Measurements from ENCODE around the gene TOM1L2. TPM values are rescaled to one million over a fixed set of nuclear protein-coding genes. Genes with fewer than 3 reads are reported as not detected.
"Not testable (repeated sequence)": the region's sequence is repeated elsewhere in the genome, so short reads cannot be mapped to it uniquely, and the experiment has no call there.

TOM1L2 gene
- total RNA-seq, 1 donor from 2014 or later = 35.2 TPM

DNA sequence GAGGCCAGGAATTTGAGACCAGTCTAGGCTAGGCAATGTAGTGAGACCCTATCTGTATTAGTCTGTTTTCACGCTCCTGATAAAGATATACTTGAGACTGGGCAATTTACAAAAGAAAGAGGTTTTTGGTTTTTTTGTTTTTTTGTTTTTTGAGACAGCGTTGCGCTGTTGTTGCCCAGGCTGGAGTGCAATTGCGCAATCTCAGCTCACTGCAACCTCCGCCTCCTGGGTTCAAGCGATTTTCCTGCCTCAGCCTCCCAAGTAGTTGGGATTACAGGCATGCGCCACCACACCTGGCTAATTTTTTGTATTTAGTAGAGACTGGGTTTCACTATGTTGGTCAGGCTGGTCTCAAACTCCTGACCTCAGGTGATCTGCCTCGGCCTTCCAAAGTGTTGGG, 23.7 kb upstream of the TOM1L2 start:
- DNase-seq (ENCODE audit: low spot score) = not testable (repeated sequence)

DNA sequence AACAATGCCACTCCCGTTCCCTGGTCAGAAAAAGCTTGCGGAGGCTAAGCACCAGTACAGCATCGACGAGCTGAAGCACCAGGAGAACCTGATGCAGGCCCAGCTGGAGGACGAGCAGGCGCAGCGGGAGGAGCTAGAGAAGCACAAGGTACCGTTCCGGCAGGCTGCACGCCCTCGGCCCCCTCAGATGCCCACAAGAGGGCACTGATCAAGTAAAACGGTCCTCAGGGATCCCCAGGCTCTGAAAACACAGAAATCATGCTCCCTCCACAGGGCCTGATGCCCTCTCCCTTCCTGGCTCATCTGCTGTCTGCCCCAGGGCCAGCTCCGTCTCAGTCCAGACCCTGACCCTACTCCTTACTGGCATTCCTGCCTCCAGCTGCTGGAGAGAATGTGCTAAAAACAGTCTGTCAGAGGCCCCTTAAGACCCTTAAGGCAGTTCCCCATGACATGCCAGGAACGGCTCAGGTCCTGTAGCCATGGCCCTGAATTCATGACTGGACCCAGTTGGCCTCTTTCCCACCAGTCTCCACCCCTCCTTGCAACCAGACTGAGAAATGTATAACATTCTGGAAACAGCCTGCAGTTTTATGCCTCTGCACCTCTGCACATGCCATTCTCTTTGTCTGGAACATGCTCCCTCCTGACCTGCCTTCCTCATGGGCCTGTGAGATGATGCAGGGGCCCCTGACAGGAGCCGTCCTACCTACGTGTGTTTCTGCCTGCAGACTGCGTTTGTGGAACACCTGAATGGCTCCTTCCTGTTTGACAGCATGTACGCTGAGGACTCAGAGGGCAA, 22.3 kb upstream of the TOM1L2 start:
- peak; percentile 73 for DNase-seq (ENCODE audit: low spot score)

DNA sequence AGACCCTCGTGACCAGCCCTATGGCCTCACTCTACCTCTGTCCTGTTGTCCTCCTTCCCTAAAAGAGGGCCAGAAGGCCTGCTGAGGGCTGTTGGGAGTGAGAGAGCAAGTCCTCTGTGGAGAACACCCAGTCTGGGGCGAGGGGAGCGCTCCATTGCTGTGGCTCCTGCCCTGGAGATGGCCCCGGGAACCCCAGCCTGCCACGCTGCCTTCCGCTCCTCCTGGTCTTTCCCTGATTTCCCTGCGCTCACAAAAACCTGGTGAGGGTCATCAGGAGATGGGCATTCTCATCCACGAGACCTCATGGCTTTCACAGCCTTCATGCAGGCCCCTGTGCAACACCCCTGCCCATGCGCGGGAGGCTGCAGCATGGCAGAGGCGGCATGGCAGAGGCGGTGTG, 21.7 kb upstream of the TOM1L2 start:
- no peak for DNase-seq (ENCODE audit: low spot score)

DNA sequence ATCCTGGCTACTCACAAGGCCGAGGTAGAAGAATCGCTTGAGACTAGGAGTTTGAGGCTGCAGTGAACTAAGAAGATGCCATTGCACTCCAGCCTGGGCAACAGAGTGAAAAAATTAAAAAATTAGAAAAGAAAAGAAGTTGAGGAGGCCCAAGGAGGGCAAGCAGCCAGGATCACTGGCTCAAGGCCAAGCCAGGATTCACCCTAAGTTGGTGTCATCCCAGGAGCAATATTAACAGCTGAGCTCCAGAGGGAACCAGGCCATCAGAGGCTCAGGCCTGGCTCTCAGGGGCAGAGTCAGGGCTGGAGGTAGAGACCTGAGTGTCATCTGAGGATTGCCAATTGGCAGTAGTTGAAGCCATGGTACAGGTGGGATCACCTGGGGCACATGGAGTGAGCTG, 21.2 kb upstream of the TOM1L2 start:
- DNase-seq (ENCODE audit: low spot score) = no peak

DNA sequence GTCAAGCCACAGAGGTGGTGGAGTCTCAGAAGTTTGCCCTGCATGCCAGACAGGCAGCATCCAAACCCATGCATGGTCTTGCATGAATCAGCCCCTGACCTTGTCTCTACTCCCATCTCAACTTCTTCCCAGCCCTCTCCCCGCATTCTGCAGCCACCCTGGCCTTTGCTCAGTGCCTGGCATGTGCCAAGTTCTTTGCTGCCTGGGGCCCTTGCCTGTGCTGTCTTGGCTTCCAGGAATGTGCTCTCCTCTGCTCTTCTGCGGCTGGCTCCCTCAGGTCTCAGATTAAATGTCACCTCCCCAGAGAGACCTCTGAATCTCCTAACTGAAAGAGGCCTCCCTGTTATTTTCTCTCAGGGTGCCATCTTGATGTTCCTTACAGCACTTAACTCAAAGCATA, 18.1 kb upstream of the TOM1L2 start:
- DNase-seq (ENCODE audit: low spot score) = no peak

DNA sequence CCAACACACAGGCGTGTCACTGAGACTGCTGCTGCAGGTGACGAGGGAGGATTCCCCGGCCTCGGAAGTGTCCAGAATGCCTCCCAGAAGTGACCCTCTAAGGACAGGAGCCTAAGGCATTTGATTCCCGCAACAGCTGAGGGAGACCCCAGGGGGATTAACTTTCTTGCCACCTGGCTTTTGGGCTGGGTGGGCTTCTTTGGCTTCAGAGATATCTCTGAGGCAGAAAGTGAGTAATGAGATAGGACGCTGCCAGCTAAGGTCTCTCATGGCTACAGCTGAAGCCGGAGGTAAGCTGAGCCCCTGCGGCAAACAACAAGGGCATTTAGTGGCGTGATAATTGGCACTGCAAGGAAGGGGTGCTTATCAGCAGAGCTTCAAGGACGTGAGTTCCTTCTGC, 17.4 kb upstream of the TOM1L2 start:
- no peak for DNase-seq (ENCODE audit: low spot score)

DNA sequence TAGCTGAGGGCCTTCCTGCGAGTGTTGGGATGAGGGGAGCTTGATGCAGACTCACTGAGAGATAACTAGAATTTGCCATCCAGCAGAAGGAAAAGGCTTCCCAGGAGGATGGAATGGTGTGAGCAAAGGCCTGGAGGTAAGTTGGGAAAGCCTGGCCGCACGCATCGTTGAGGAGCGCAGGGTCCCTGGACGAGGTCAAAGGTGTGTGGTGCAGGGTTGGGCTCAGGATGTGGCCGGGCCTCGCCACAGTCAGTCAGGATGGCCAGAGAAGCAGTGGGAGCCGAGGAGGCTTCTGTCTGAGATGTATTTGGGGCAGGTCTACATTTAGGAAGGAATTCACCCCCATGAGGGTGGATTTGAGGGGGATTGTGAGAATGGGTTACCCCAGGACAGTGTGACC, 16.9 kb upstream of the TOM1L2 start:
- DNase-seq (ENCODE audit: low spot score) = no peak

DNA sequence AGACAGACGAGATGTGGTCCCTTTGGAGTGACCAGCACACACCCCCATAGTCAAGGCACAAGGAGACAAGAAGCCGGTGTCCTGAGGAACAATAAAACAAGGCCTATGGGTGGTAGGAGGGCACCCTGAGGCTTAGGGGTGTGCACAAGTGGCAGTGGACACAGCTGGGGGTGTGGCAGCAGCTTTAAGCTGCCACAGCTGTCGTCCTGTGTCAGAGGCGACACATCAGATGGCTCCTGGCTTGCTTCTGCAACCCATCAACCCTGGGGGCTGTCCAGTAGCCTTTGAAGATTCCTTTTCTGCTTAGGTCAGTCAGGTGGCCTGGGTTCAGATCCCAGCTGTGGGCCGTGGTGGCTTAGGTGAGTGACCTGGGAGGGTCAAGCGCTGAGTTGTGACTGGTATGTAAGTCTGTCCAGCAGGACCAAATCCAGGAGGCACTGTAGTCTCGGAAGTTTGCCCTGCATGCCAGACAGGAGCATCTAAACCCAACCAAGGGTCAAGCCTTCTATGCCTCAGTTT, 16.3 kb upstream of the TOM1L2 start:
- DNase-seq (ENCODE audit: low spot score) = no peak

DNA sequence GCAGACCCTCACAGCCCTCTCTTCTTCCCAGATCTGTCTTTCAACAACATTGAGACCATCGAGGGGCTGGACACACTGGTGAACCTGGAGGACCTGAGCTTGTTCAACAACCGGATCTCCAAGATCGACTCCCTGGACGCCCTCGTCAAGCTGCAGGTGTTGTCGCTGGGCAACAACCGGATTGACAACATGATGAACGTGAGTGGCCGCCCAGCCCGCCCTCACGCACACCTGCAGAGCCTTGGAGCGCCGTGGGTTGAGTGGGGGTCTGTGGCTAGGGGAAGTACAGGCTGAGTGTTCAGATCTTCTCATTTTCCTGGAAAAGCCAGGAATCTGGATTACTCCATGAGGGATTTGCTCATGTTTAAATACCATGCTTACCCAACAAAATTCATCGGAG, 15.7 kb upstream of the TOM1L2 start:
- DNase-seq (ENCODE audit: low spot score) = no peak

DNA sequence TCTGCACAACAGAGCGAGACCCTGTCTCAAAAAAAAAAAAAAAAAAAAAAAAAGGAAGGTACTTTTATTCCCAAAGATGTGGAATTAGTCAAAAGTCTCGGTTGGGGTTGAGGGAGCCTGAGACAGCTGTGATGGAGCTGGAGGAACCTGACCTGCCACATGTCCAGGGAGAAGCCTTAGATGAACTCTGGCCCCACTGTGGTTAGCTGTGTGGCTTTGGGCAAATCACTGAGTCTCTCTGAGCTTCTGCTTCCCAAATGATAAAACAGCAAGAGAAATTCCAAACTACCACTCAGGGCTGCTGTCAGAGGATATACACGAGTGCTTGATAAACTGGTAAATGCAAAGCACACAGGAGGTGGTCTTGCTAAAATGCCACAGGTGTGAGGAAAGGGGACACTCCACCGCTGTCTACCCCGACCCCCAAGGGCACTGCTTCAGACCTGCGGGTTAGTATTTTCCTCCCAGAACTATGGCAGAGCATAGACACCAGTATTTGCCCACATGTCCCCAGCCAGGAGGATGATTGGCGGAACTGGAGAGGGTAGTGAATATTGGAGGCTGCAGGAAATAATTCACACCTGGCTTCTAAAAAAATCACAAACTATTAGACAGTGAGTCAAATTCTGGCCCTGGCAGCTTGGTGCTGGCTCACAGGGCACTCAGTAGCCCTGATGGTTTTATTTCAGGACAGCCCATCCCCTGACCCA, 15.1 kb upstream of the TOM1L2 start:
- no peak for DNase-seq (ENCODE audit: low spot score)

DNA sequence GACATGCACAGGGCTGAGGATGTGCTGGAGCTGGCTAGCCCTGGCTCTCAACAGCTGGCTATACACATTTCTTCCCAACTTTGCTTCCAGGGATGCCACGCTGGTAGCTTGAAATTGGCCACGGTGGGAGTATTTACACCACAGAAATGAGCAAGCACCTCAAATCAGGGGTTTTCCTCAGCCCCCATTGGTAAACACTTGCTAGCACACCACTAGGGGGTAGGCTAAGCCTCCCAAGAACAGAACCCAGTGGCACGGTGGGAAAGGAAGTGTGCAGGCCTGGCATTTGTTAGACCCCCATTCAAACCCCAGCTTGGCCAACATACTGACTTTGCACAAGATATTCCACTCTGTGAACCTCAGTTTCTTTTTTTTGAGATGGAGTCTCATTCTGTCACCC, 13.4 kb upstream of the TOM1L2 start:
- DNase-seq (ENCODE audit: low spot score) = no peak

DNA sequence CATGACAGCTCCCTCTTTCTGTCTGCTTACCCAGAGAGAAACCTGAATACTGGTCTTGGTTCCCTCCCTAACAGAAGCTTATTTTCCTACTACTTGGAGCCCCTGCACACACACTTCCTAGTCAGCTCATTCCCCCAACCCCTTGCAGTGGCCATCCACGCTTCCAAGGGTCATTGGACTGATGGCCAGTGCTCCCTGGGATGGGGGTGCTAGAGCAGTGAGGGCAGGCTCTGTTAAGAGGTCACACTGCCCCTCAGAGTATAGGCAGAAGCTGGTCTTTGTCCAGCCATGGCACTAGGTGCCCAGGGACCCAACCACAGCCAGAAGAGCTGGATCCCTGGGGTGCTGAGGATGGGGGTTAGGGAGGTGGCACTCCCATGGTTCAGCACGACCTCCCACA, 13.0 kb upstream of the TOM1L2 start:
- DNase-seq (ENCODE audit: low spot score) = no peak

DNA sequence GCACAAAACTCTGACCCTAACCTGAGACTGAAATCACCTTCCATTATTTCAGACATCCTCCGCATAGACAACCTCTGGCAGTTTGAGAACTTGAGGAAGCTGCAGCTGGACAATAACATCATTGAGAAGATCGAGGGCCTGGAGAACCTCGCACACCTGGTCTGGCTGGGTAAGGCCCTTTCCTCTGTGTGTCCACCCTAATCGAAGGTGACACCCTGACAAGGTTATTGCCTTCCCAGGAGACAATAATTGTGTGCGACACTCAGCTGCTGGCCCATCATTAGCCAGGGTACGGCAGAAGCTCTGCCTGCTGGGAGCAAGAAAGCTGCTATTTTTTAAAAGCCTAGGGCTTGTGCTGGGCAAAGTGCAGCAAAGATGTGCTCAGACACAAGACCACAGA, 11.6 kb upstream of the TOM1L2 start:
- DNase-seq (ENCODE audit: low spot score) = no peak

DNA sequence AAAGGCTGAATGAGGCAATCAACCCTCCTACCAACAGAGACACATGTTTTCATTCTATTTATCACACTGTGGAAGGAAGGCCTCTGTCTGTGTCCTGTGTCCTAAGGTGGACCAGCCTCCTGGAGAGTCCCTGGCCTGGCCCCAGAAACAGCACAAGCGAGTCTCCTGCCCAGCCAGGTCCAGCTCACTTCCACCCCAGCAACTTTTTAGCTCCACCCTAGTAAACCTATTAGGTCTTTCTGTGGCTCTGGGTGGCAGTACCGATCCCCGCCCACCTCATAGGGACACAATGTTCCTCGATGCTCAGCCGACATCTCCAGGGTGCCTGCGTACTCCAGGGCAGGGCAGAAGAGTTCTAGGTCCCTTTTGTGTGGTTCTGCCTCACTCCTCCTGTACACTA, 11.2 kb upstream of the TOM1L2 start:
- DNase-seq (ENCODE audit: low spot score) = no peak

DNA sequence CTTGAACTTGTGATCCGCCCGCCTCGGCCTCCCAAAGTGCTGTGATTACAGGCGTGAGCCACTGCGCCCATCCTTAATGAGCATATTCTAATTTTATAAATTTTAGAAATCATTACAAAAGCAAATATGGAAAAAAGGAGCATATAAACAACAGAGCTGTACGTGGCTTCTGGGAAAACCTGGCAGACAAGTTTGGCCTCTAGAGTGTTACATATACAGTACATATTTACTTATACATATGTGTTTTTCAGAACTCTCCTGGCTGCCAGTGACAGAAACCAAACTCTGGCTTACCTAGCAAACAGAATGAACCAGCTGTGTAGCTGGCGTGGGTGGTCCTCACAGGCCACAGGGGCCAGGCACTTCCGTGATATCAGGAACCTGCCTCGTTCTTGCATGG, 10.6 kb upstream of the TOM1L2 start:
- DNase-seq (ENCODE audit: low spot score) = no peak

DNA sequence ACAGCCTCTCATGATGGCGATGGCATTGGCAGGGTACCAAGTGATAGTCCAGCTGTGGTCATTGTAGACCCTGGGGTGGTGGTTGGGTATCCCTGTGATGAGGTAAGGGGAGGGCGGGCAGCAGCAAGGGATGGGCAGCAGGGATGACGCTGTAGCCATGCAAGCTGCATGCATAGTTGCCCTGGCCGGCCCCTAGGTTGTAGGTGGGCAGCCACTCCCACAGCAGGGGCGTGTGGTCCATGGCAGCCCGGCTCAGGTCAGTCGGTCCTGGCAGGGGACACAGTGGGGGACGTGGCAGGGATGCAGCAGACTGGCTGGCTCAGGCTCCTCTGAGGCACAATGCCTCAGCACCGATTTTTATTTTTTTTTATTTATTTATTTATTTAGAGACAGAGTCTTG, 9.1 kb upstream of the TOM1L2 start:
- DNase-seq (ENCODE audit: low spot score) = no peak

DNA sequence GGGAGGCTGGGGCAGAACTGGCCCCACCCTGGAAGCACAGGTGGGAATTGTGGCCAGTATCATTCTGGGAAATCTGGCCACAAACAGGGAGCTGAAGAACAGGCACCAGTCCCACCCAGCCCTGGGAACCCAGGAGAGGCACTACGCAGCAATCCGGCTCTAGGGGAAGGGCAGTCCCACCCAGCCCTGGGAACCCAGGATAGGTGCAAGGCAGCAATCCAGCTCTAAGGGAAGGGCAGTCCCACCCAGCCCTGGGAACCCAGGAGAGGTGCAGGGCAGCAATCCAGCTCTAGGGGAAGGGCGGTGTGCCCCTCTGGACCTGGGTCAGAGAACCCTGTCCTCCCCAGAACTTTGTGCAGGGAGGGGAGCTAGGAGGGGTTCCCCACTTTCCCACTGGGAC, 7.6 kb upstream of the TOM1L2 start:
- no peak for DNase-seq (ENCODE audit: low spot score)

DNA sequence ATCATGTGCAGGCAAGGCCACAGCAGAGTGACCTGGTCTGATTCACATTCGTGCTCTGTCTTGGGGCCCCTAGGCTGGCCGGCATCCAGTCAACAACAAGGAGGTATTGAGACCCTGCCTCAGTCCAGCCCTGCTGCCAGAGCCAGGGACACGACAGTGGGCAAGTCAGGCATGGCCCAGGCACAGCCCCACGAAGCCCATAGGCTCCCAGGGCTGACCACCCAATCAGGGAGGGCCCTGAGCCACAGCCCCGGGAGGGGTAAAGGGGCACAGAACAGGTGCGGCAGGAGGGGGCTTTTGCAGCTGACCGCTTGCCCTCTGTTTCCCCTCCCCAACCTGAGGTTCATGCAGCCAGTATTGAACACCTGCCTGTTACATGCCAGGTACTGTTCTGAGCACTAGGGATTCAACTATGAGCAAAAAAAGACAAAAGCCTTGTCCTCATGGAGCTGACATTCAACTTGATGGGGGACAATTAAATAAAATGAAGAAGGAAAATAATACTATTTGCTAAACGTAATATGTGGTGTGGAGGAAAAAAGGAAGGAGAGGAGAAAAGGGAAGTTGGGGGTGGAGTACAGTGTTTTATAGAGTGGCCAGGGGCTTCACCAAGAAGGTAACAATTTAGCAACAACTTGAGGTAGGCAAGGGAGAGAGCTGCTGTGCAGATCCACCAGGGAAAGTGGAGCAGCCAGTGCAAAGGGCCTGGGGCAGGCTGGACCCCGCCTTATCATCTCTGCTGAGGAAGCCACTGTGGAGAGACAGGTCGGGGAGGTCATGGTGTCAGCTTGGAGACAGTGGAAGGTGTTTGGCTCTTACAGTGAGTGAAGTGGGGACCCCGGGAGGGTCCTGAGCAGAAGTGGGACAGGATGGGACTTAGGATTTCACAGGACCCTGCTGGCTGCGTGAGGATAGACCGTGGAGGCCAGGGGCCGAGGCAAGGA, 6.6 kb upstream of the TOM1L2 start:
- no peak for DNase-seq (ENCODE audit: low spot score)

DNA sequence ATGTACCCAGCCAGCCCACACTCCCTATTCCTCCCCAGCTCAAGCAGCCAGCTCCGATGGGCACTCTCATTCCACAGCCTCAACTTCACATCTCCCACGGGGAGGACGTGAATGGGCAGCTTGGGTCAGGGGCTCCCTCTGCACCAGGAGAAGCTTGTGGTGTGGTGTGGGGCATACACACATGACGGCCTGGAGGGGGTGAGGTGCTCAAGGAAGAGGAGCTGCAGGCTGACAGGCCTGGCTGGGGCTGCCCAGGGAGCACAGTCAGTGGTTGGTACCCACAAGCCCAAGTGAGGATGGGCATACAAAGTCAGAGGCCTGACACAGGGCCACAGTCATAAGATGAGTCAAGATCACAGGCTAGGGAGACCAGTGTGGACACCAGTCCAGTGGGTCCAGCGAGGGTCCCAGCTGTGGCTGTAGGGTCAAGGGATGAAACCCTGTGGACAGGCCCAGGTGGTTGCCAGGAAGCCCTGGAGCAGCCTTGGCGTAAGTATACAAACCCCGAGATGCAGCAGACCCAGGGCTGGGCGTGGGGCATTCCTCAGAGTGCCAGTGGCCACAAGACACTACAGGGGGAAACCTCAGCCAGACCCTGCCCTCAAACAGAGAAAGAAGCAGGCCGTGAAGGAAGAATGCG, 4.9 kb upstream of the TOM1L2 start:
- no peak for DNase-seq (ENCODE audit: low spot score)

DNA sequence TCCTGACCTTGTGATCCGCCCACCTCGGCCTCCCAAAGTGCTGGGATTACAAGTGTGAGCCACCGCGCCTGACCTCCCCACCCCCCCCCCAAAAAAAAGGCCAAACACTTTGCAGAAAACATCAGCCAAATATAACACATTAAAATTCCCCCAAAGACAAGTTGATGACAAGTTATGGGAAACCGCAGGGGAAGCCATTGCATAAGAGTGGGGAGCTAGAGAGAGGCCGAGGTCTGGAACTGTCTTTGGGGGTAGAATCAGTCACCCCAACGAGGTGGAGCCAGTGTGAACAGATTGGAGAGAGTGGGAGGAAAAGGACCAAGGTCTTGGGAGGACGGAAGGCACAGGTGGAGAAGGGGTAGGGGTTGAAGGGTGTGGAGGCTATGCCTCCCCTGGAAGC, 3.2 kb upstream of the TOM1L2 start:
- DNase-seq (ENCODE audit: low spot score) = no peak

DNA sequence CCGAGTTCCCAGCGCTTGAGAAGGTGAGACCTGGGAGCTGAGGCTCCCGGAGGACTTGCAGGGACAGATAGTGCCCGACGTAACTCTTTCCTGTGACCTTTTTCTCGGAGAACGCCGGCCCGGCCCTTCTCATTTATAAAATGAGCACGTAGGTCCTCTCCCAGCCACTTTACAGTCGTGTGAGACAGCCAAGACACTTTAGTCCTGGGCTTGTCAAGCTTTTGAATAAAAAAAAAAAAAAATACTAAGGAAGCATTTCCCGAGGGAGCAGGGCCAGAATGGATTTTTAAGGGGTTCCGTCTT, 703 bp upstream of the TOM1L2 start:
- DNase-seq (ENCODE audit: low spot score) = no peak

All from umbilical cord (tissue), 2 donors.